H1 (cell line): ENCODE measurements around the gene CD96. TPM values are rescaled to one million over a fixed set of nuclear protein-coding genes. Genes with fewer than 3 reads are reported as not detected.

Experiments used
- CTCF ChIA-PET: fragments of 300-600 bp; sonication (Branson Sonifier 250); formaldehyde crosslinking; loops from one replicate; lab custom pipeline; 2021; ENCODE audit not compliant: partially characterized antibody; lab: Charles Lee
- POLR2A ChIA-PET: fragments of 300-600 bp; sonication (Branson Sonifier 250); formaldehyde crosslinking; loops from one replicate; lab custom pipeline; 2021; ENCODE audit warnings: inconsistent platforms; ENCODE audit not compliant: partially characterized antibody; lab: Charles Lee
- DNase-seq, 2 experiments: peaks; one replicate each; pipeline versions ENCODE4 v3.0.0 to v3.0.0-alpha.2; 2010 to 2022; ENCODE audit warnings: low spot score in 2 of 2, low read depth in 1 of 2, mixed read lengths in 1 of 2
- FAIRE-seq: peaks from 2 replicates; lab custom pipeline; 2011; peaks lifted over from hg19 to GRCh38; lab: Jason Lieb, UNC
- H2AFZ ChIP-seq: 2 replicates; pipeline ENCODE4 v1.8.1; 2012; ENCODE audit warnings: low read length, inconsistent platforms
- H2AK5ac ChIP-seq: 2 replicates; pipeline ENCODE4 v1.6.1; 2013; ENCODE audit warnings: low read depth, low read length
- H2BK120ac ChIP-seq: replicated peaks from 2 replicates; pipeline ENCODE3; 2013; ENCODE audit warnings: low read depth, low read length, inconsistent platforms
- H2BK12ac ChIP-seq: 2 replicates; pipeline ENCODE4 v1.6.1; 2013; ENCODE audit warnings: low read depth, low read length
- H2BK15ac ChIP-seq: 2 replicates; pipeline ENCODE4 v1.6.1; 2013; ENCODE audit warnings: low read length
- H2BK20ac ChIP-seq: 2 replicates; pipeline ENCODE4 v1.6.1; 2013; ENCODE audit warnings: low read length
- H2BK5ac ChIP-seq: 2 replicates; pipeline ENCODE4 v1.6.1; 2013; ENCODE audit warnings: low read depth, low read length
- H3K14ac ChIP-seq: 2 replicates; pipeline ENCODE4 v1.6.1; 2013; ENCODE audit warnings: inconsistent platforms; ENCODE audit not compliant: insufficient read length
- H3K18ac ChIP-seq: 2 replicates; pipeline ENCODE4 v1.6.1; 2013; ENCODE audit warnings: low read length; ENCODE audit errors: extremely low read depth
- H3K23ac ChIP-seq: 2 replicates; pipeline ENCODE4 v1.6.1; 2013; ENCODE audit warnings: inconsistent platforms; ENCODE audit not compliant: insufficient read length
- H3K23me2 ChIP-seq: 2 replicates; pipeline ENCODE4 v1.6.1; 2013; ENCODE audit warnings: low read depth, low read length
- H3K27ac ChIP-seq: 2 replicates; pipeline ENCODE4 v1.6.1; 2011; ENCODE audit warnings: low read depth, low read length, inconsistent platforms
- H3K27me3 ChIP-seq, 4 experiments: replicated peaks in 1 of 4; 1 replicate in 1 of 4; 2 replicates in 3 of 4; pipeline versions ENCODE4 v1.6.1 to v1.8.1; 2011 to 2013; ENCODE audit warnings: low read length in 3 of 4, mild to moderate bottlenecking in 3 of 4, inconsistent platforms in 2 of 4, mixed read lengths in 2 of 4, moderate library complexity in 1 of 4; ENCODE audit not compliant: control insufficient read depth in 3 of 4, insufficient read depth in 3 of 4; ENCODE audit errors: extremely low read depth in 1 of 4
- H3K36me3 ChIP-seq, 4 experiments: 2 replicates each; pipeline versions ENCODE4 v1.6.1 to v1.8.1; 2011 to 2013; ENCODE audit warnings: mild to moderate bottlenecking in 4 of 4, low read length in 3 of 4, moderate library complexity in 2 of 4, control low read depth in 1 of 4, inconsistent platforms in 1 of 4; ENCODE audit not compliant: insufficient read depth in 4 of 4, control insufficient read depth in 2 of 4
- H3K4ac ChIP-seq: replicated peaks from 2 replicates; pipeline ENCODE3; 2013; ENCODE audit warnings: low read length, low read depth, mixed read lengths, inconsistent platforms; ENCODE audit not compliant: insufficient read length
- H3K4me1 ChIP-seq, 4 experiments: replicated peaks in 1 of 4; 1 replicate in 1 of 4; 2 replicates in 3 of 4; pipeline versions ENCODE4 v1.6.1 to v1.8.1; 2011 to 2013; ENCODE audit warnings: low read length in 3 of 4, inconsistent platforms in 2 of 4, mixed read lengths in 1 of 4; ENCODE audit not compliant: insufficient read depth in 4 of 4, control insufficient read depth in 3 of 4
- H3K4me2 ChIP-seq, 2 experiments: 2 replicates each; pipeline versions ENCODE4 v1.6.1 to v1.8.1; 2011 to 2013; ENCODE audit warnings: low read depth in 2 of 2, low read length in 2 of 2, control low read depth in 1 of 2, inconsistent platforms in 1 of 2, mild to moderate bottlenecking in 1 of 2; ENCODE audit not compliant: insufficient read depth in 1 of 2
- H3K4me3 ChIP-seq, 4 experiments: fragments of 200-600, 300-600 bp in 1 of 4; sonication (generic), shearing (Covaris generic), sonication (Bioruptor Twin) in 1 of 4; 2 replicates each; pipeline versions ENCODE4 v1.5.1 to v1.8.1; 2011 to 2016; ENCODE audit warnings: low read length in 4 of 4, low read depth in 3 of 4, control low read depth in 2 of 4, inconsistent platforms in 2 of 4, mild to moderate bottlenecking in 2 of 4, mixed read lengths in 1 of 4, moderate library complexity in 1 of 4; ENCODE audit not compliant: insufficient read depth in 2 of 4; ENCODE audit errors: extremely low read depth in 1 of 4
- H3K56ac ChIP-seq: replicated peaks from 2 replicates; pipeline ENCODE3; 2013; ENCODE audit warnings: low read depth, mild to moderate bottlenecking, mixed read lengths, low read length, inconsistent platforms; ENCODE audit not compliant: insufficient read length
- H3K79me1 ChIP-seq: 2 replicates; pipeline ENCODE4 v1.6.1; 2013; ENCODE audit warnings: low read depth, low read length, control low read depth
- H3K79me2 ChIP-seq, 2 experiments: 2 replicates each; pipeline versions ENCODE4 v1.6.1 to v1.8.1; 2012 to 2013; ENCODE audit warnings: low read length in 2 of 2, mild to moderate bottlenecking in 2 of 2, inconsistent platforms in 1 of 2; ENCODE audit not compliant: insufficient read depth in 2 of 2, control insufficient read depth in 1 of 2
- H3K9ac ChIP-seq, 4 experiments: replicated peaks in 1 of 4; 1 replicate in 1 of 4; 2 replicates in 3 of 4; pipeline versions ENCODE4 v1.6.1 to v1.8.1; 2011 to 2013; ENCODE audit warnings: low read depth in 3 of 4, low read length in 3 of 4, control low read depth in 2 of 4, mild to moderate bottlenecking in 2 of 4, moderate library complexity in 2 of 4, inconsistent platforms in 1 of 4; ENCODE audit errors: extremely low read depth in 1 of 4
- H3K9me3 ChIP-seq, 2 experiments: 2 replicates each; pipeline versions ENCODE4 v1.6.1 to v1.8.1; 2012 to 2013; ENCODE audit warnings: mild to moderate bottlenecking in 2 of 2, moderate library complexity in 2 of 2, control low read depth in 1 of 2, inconsistent platforms in 1 of 2, low read depth in 1 of 2, low read length in 1 of 2, mixed read lengths in 1 of 2; ENCODE audit not compliant: insufficient read depth in 2 of 2
- H4K20me1 ChIP-seq, 2 experiments: replicated peaks in 1 of 2; 2 replicates each; pipeline versions ENCODE3 to v1.8.1; 2011 to 2013; ENCODE audit warnings: inconsistent platforms in 2 of 2, low read length in 2 of 2, mild to moderate bottlenecking in 1 of 2; ENCODE audit not compliant: insufficient read depth in 2 of 2, control insufficient read depth in 1 of 2
- H4K5ac ChIP-seq: 2 replicates; pipeline ENCODE4 v1.6.1; 2013; ENCODE audit warnings: low read length, low read depth, mixed read lengths, inconsistent platforms; ENCODE audit not compliant: insufficient read length
- H4K8ac ChIP-seq: 2 replicates; pipeline ENCODE4 v1.8.0; 2013; ENCODE audit warnings: mild to moderate bottlenecking, moderate library complexity, low read length, inconsistent platforms; ENCODE audit not compliant: insufficient read depth; ENCODE audit errors: extremely low read depth
- H4K91ac ChIP-seq: replicated peaks from 2 replicates; pipeline ENCODE3; 2013; ENCODE audit warnings: low read length, mixed read lengths, inconsistent platforms; ENCODE audit not compliant: insufficient read length
- SRF ChIP-seq: IDR thresholded peaks from 2 replicates; pipeline ENCODE4 v1.6.1; 2011; ENCODE audit warnings: mild to moderate bottlenecking, low read depth, low read length, moderate library complexity
- WGBS, 2 experiments: shearing (Covaris generic) in 1 of 2; methylation state at CpG; one replicate each; pipeline versions ENCODE4 v1.1.6 to v1.1.7; 2013 to 2015; ENCODE audit warnings: low lambda C conversion rate in 2 of 2, mixed read lengths in 2 of 2, inconsistent platforms in 1 of 2, low coverage in 1 of 2, missing lambda C conversion rate in 1 of 2; ENCODE audit not compliant: insufficient replicate concordance in 2 of 2, insufficient coverage in 1 of 2, insufficient read length in 1 of 2; ENCODE audit errors: extremely low coverage in 1 of 2, missing lambda C conversion rate in 1 of 2; 5-methylcytosine and 5-hydroxymethylcytosine counted together
- polyA plus RNA-seq, 7 experiments: library from polyadenylated mRNA; depleted of rRNA in 3 of 7; stranded (reverse) in 5 of 7; unstranded in 2 of 7; fragments of >200 nt in 5 of 7; fragments of 200-250 nt in 2 of 7; gene quantifications; 1 replicate in 5 of 7; 2 replicates in 1 of 7; 4 replicates in 1 of 7; pipeline versions ENCODE4 v1.2.1 to v1.2.3, GENCODE V29; 2011 to 2013; ENCODE audit warnings: missing spikeins in 2 of 7, mixed read lengths in 2 of 7
- total RNA-seq: library from RNA; stranded (reverse); fragmentation: NEBNext Ultra II Directional; extraction: Animal tissue kit (Norgen Biotek cat#: 25700); gene quantifications from 2 replicates; pipeline ENCODE4 v1.2.1, GENCODE V29; 2021

The CD96 gene
- total and polyA plus RNA-seq, 2 of the 8 experiments (the other 6 are each of a cell fraction or from before 2014, with no cell fraction given): not detected

DNA sequence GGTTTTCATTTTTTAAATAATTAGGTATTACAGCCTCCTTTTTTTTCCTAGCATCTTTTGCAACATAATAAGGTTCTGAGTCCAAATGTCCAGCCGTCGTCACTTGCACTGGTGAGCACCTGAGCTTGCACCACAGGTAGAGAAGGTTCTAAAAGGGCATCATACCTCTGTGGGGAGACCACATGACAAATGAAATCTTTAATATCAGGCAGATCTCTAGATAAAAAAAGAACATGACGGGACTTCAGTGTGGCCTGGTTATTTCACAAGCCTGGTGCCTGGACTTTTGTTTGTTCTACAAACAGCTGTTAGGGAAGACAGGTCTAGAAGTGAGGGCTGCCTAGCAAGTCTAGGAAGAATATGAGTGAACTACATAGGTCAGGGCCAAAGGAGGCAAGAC lies 49.6 kb downstream of the CD96 start:
- CTCF ChIA-PET: interaction anchor here (1.0 to 1.2 kb wide), 2 partner anchors 122 to 421 kb away, joined by 3 read pairs; no protein-coding TSS in a partner anchor
- 93% methylated on average over 3 of the region's 3 CpGs; no CpG with 5 or more reads in 1 of the 2 experiments for WGBS, 2 experiments
- no peak for TF ChIP-seq SRF
- TF ChIP-seq, all 59 proteins: peak for 0
- Histone ChIP-seq H3K14ac (no peak overlapping the region), H3K23ac (no peak overlapping the region), H2BK20ac (no peak overlapping the region), H3K18ac (no peak overlapping the region), H4K5ac (no peak overlapping the region), H2AFZ (no peak overlapping the region), H3K9ac (no peak overlapping the region), H2BK15ac (no peak overlapping the region), H3K36me3 (no peaks in the 10 kb centered on the region), H3K4me1 (no peaks in the 10 kb centered on the region), H4K8ac (no peak overlapping the region), H2BK120ac (no peak overlapping the region), H3K4ac (no peak overlapping the region), H3K4me3 (no peak overlapping the region), H4K91ac (no peak overlapping the region), H2AK5ac (no peak overlapping the region), H3K23me2 (no peaks in the 10 kb centered on the region), H3K9me3 (no peaks in the 10 kb centered on the region), H4K20me1 (no peaks in the 10 kb centered on the region), H3K56ac (no peak overlapping the region), H3K27ac (no peak overlapping the region), H3K27me3 (no peaks in the 10 kb centered on the region), H3K79me2 (no peaks in the 10 kb centered on the region), H3K79me1 (no peaks in the 10 kb centered on the region), H2BK12ac (no peak overlapping the region), H2BK5ac (no peak overlapping the region), H3K4me2 (no peak overlapping the region)
- POLR2A ChIA-PET: no interaction called here
- DNase-seq: no peak
- FAIRE-seq: no peak
